ENCODE measurements around the gene DNM1. TPM values are rescaled to one million over a fixed set of nuclear protein-coding genes. Genes with fewer than 3 reads are reported as not detected.

Gene DNM1
- total and polyA plus RNA-seq, 2 experiments from 2014 or later: 24.3 to 42.3 TPM

- H3K36me3 ChIP-seq: no peaks in the 10 kb centered on the region
- H3K27me3 ChIP-seq: no peaks in the 10 kb centered on the region
- no peak overlapping the region for H3K4me3 ChIP-seq
- H3K4me1 ChIP-seq (ENCODE audit: low read depth): no peaks in the 10 kb centered on the region
- no peak overlapping the region for H3K27ac ChIP-seq
- DNase-seq (ENCODE audit: low read depth in 1 of 2, low spot score in 1 of 2): no peak
- no peaks in the 10 kb centered on the region for H3K9me3 ChIP-seq (ENCODE audit: low read depth)
- no peak for TF ChIP-seq CTCF (IDR thresholded peaks at IDR 0.05; ENCODE audit: low read depth, low read length)
Observed at GRCh38 chr9:128231638-128232527, 28.7 kb downstream of the DNM1 start.

GRCh38 chr9:128232528-128233428 is 29.6 kb downstream of the DNM1 start:
- H3K4me1 ChIP-seq (ENCODE audit: low read depth): no peaks in the 10 kb centered on the region
- no peak overlapping the region for H3K27ac ChIP-seq
- DNase-seq (ENCODE audit: low read depth in 1 of 2, low spot score in 1 of 2): no peak
- no peak overlapping the region for H3K4me3 ChIP-seq
- no peaks in the 10 kb centered on the region for H3K36me3 ChIP-seq
- no peak for TF ChIP-seq CTCF (IDR thresholded peaks at IDR 0.05; ENCODE audit: low read depth, low read length)
- H3K9me3 ChIP-seq (ENCODE audit: low read depth): no peaks in the 10 kb centered on the region
- H3K27me3 ChIP-seq: no peaks in the 10 kb centered on the region

GRCh38 chr9:128233817-128234406 is 30.7 kb downstream of the DNM1 start:
- no peak for DNase-seq (ENCODE audit: low read depth in 1 of 2, low spot score in 1 of 2)
- Histone ChIP-seq H3K4me3 (no peak overlapping the region), H3K4me1 (ENCODE audit: low read depth) (no peaks in the 10 kb centered on the region), H3K9me3 (ENCODE audit: low read depth) (no peaks in the 10 kb centered on the region), H3K27me3 (no peaks in the 10 kb centered on the region), H3K36me3 (no peaks in the 10 kb centered on the region), H3K27ac (no peak overlapping the region)
- TF ChIP-seq CTCF (IDR thresholded peaks at IDR 0.05; ENCODE audit: low read depth, low read length): no peak

GRCh38 chr9:128242124-128242523 is 38.9 kb downstream of the DNM1 start:
- no peak for DNase-seq (ENCODE audit: low read depth in 1 of 2, low spot score in 1 of 2)
- Histone ChIP-seq H3K27ac (no peak overlapping the region), H3K9me3 (ENCODE audit: low read depth) (no peaks in the 10 kb centered on the region), H3K4me1 (ENCODE audit: low read depth) (no peaks in the 10 kb centered on the region), H3K4me3 (no peak overlapping the region), H3K27me3 (no peaks in the 10 kb centered on the region), H3K36me3 (no peaks in the 10 kb centered on the region)
- no peak for TF ChIP-seq CTCF (IDR thresholded peaks at IDR 0.05; ENCODE audit: low read depth, low read length)

- no peak for DNase-seq (ENCODE audit: low read depth in 1 of 2, low spot score in 1 of 2)
- Histone ChIP-seq H3K27me3 (no peaks in the 10 kb centered on the region), H3K4me3 (no peak overlapping the region), H3K27ac (no peak overlapping the region), H3K9me3 (ENCODE audit: low read depth) (no peaks in the 10 kb centered on the region), H3K36me3 (no peaks in the 10 kb centered on the region), H3K4me1 (ENCODE audit: low read depth) (no peaks in the 10 kb centered on the region)
- no peak for TF ChIP-seq CTCF (IDR thresholded peaks at IDR 0.05; ENCODE audit: low read depth, low read length)
Observed at GRCh38 chr9:128242828-128243214, 39.6 kb downstream of the DNM1 start.
